ENCODE results near the gene NKX3-2.
"Not testable (repeated sequence)": the region's sequence is repeated elsewhere in the genome, so short reads cannot be mapped to it uniquely, and the experiment has no call there.

NKX3-2 gene

GRCh38 chr4:13543839-13544605 lies at the start of gene NKX3-2:
TSS of gene NKX3-2 (minus strand) at chr4:13544508. CDS start at chr4:13544414, 94 bp downstream.
- DNase-seq (ENCODE audit: low read depth, low spot score): no peak

- DNase-seq (ENCODE audit: low read depth, low spot score): no peak
Measured at GRCh38 chr4:13592220-13592619, 47.9 kb upstream of the NKX3-2 start.

GRCh38 chr4:13590766-13591165 lies 46.5 kb upstream of the NKX3-2 start:
- DNase-seq (ENCODE audit: low read depth, low spot score): no peak

GRCh38 chr4:13588954-13589353 lies 44.6 kb upstream of the NKX3-2 start:
- no peak for DNase-seq (ENCODE audit: low read depth, low spot score)

- no peak for DNase-seq (ENCODE audit: low read depth, low spot score)
Measured at GRCh38 chr4:13584481-13584880, 40.2 kb upstream of the NKX3-2 start.

- no peak for DNase-seq (ENCODE audit: low read depth, low spot score)
Measured at GRCh38 chr4:13580036-13580435, 35.7 kb upstream of the NKX3-2 start.

GRCh38 chr4:13577660-13578059 lies 33.4 kb upstream of the NKX3-2 start:
- no peak for DNase-seq (ENCODE audit: low read depth, low spot score)

- no peak for DNase-seq (ENCODE audit: low read depth, low spot score)
Measured at GRCh38 chr4:13570916-13571315, 26.6 kb upstream of the NKX3-2 start.

GRCh38 chr4:13567125-13567524 lies 22.8 kb upstream of the NKX3-2 start:
- DNase-seq (ENCODE audit: low read depth, low spot score): no peak

- DNase-seq (ENCODE audit: low read depth, low spot score): no peak
Measured at GRCh38 chr4:13562876-13563275, 18.6 kb upstream of the NKX3-2 start.

- DNase-seq (ENCODE audit: low read depth, low spot score): no peak
Measured at GRCh38 chr4:13561673-13562072, 17.4 kb upstream of the NKX3-2 start.

- not testable (repeated sequence) for DNase-seq (ENCODE audit: low read depth, low spot score)
Measured at GRCh38 chr4:13560111-13560510, 15.8 kb upstream of the NKX3-2 start.

- DNase-seq (ENCODE audit: low read depth, low spot score): no peak
Measured at GRCh38 chr4:13559413-13559812, 15.1 kb upstream of the NKX3-2 start.

- no peak for DNase-seq (ENCODE audit: low read depth, low spot score)
Measured at GRCh38 chr4:13558881-13559280, 14.6 kb upstream of the NKX3-2 start.

GRCh38 chr4:13555325-13555724 lies 11.0 kb upstream of the NKX3-2 start:
- no peak for DNase-seq (ENCODE audit: low read depth, low spot score)

- no peak for DNase-seq (ENCODE audit: low read depth, low spot score)
Measured at GRCh38 chr4:13553081-13553480, 8.8 kb upstream of the NKX3-2 start.

GRCh38 chr4:13548984-13549546 lies 4.8 kb upstream of the NKX3-2 start:
- peak; percentile 31 for DNase-seq (ENCODE audit: low read depth, low spot score)

GRCh38 chr4:13548059-13548983 lies 4.0 kb upstream of the NKX3-2 start:
- DNase-seq (ENCODE audit: low read depth, low spot score): no peak

- DNase-seq (ENCODE audit: low read depth, low spot score): no peak
Measured at GRCh38 chr4:13547485-13548041, 3.3 kb upstream of the NKX3-2 start.

GRCh38 chr4:13546941-13547484 lies 2.7 kb upstream of the NKX3-2 start:
- DNase-seq (ENCODE audit: low read depth, low spot score): no peak

GRCh38 chr4:13546142-13546940 lies 2.0 kb upstream of the NKX3-2 start:
- DNase-seq (ENCODE audit: low read depth, low spot score): no peak
